Stimulated activated memory B cell treated with anti-CD40 and anti-IgM and Interleukin-4, amounts not matched to agents 10 μg/mL and 1 μg/mL and 100 μg/mL, for 72 hours (primary cell): ENCODE data around the gene LTF.
"Not testable (repeated sequence)": the region's sequence is repeated elsewhere in the genome, so short reads cannot be mapped to it uniquely, and the experiment has no call there.

Source experiments
- ATAC-seq: fragments of 150-1000 bp; cut with Tn5 transposase; 2 replicates; pipeline ENCODE4 v1.10.0; 2021
- H3K27ac Mint-ChIP-seq: one replicate; pipeline ENCODE4 v1.8.0; 2022; ENCODE audit warnings: mild to moderate bottlenecking, mixed read lengths
- H3K27me3 Mint-ChIP-seq: one replicate; pipeline ENCODE4 v1.8.0; 2022; ENCODE audit warnings: mixed read lengths
- H3K36me3 Mint-ChIP-seq: one replicate; pipeline ENCODE4 v1.8.0; 2022; ENCODE audit warnings: mixed read lengths
- H3K4me1 Mint-ChIP-seq: one replicate; pipeline ENCODE4 v1.8.0; 2022; ENCODE audit warnings: mixed read lengths
- H3K4me3 Mint-ChIP-seq: one replicate; pipeline ENCODE4 v1.8.0; 2022; ENCODE audit warnings: mild to moderate bottlenecking, moderate library complexity, mixed read lengths
- H3K9me3 Mint-ChIP-seq: one replicate; pipeline ENCODE4 v1.8.0; 2022; ENCODE audit warnings: mixed read lengths

Gene LTF

GRCh38 chr3:46447228-46447985 is 17.3 kb downstream of the LTF start:
- Mint-ChIP-seq H3K27ac (no peak overlapping the region), H3K27me3 (peaks cover 16% of the 10 kb centered on the region), H3K4me1 (peaks cover 4% of the 10 kb centered on the region), H3K9me3 (no peaks in the 10 kb centered on the region), H3K4me3 (no peak overlapping the region), H3K36me3 (no peaks in the 10 kb centered on the region)
- ATAC-seq = no peak

GRCh38 chr3:46442576-46443530 is 21.9 kb downstream of the LTF start:
- Mint-ChIP-seq H3K4me3 (no peak overlapping the region), H3K27ac (no peak overlapping the region), H3K9me3 (no peaks in the 10 kb centered on the region), H3K36me3 (no peaks in the 10 kb centered on the region), H3K4me1 (peaks cover 33% of the 10 kb centered on the region), H3K27me3 (no peaks in the 10 kb centered on the region)
- ATAC-seq = no peak

- Mint-ChIP-seq H3K36me3 (no peaks in the 10 kb centered on the region), H3K4me1 (peaks cover 33% of the 10 kb centered on the region), H3K4me3 (peak overlapping the region; percentile 42), H3K27me3 (no peaks in the 10 kb centered on the region), H3K9me3 (no peaks in the 10 kb centered on the region), H3K27ac (peak overlapping the region; percentile 77)
- peak; percentile 95 for ATAC-seq
Observed at GRCh38 chr3:46440531-46441294, 24.0 kb downstream of the LTF start.

GRCh38 chr3:46438831-46439230 is 25.9 kb downstream of the LTF start:
- H3K9me3 Mint-ChIP-seq = no peaks in the 10 kb centered on the region
- H3K27ac Mint-ChIP-seq = no peak overlapping the region
- no peak overlapping the region for H3K4me3 Mint-ChIP-seq
- peak; percentile 37 for ATAC-seq
- H3K36me3 Mint-ChIP-seq = no peaks in the 10 kb centered on the region
- no peaks in the 10 kb centered on the region for H3K27me3 Mint-ChIP-seq
- peaks cover 33% of the 10 kb centered on the region for H3K4me1 Mint-ChIP-seq

- no peaks in the 10 kb centered on the region for H3K27me3 Mint-ChIP-seq
- peaks cover 6% of the 10 kb centered on the region for H3K36me3 Mint-ChIP-seq
- peaks cover 11% of the 10 kb centered on the region for H3K4me1 Mint-ChIP-seq
- H3K9me3 Mint-ChIP-seq = peaks cover 10% of the 10 kb centered on the region
- no peak overlapping the region for H3K4me3 Mint-ChIP-seq
- no peak for ATAC-seq
- H3K27ac Mint-ChIP-seq = no peak overlapping the region
Observed at GRCh38 chr3:46435081-46435726, 29.5 kb downstream of the LTF start.

- ATAC-seq = no peak
- Mint-ChIP-seq H3K27ac (no peak overlapping the region), H3K9me3 (peaks cover 10% of the 10 kb centered on the region), H3K4me3 (no peak overlapping the region), H3K27me3 (no peaks in the 10 kb centered on the region), H3K36me3 (peaks cover 6% of the 10 kb centered on the region), H3K4me1 (peaks cover 7% of the 10 kb centered on the region)
Observed at GRCh38 chr3:46433841-46434240, 30.9 kb downstream of the LTF start.

- H3K27ac Mint-ChIP-seq = not testable (repeated sequence)
Observed at GRCh38 chr3:46433118-46433517, 31.6 kb downstream of the LTF start.

GRCh38 chr3:46431905-46432304 is 32.8 kb downstream of the LTF start:
- H3K9me3 Mint-ChIP-seq, H3K27ac Mint-ChIP-seq, H3K4me1 Mint-ChIP-seq, ATAC-seq, H3K4me3 Mint-ChIP-seq, H3K27me3 Mint-ChIP-seq, H3K36me3 Mint-ChIP-seq: not testable (repeated sequence)

More at GRCh38 chr3:46433118-46433517, 31.6 kb downstream of the LTF start:
- not testable (repeated sequence) for H3K36me3 Mint-ChIP-seq, H3K4me1 Mint-ChIP-seq, H3K9me3 Mint-ChIP-seq, H3K27me3 Mint-ChIP-seq, ATAC-seq, H3K4me3 Mint-ChIP-seq

GRCh38 chr3:46430879-46431278 is 33.8 kb downstream of the LTF start:
- not testable (repeated sequence) for H3K27me3 Mint-ChIP-seq, H3K27ac Mint-ChIP-seq, H3K36me3 Mint-ChIP-seq, H3K9me3 Mint-ChIP-seq, H3K4me1 Mint-ChIP-seq, H3K4me3 Mint-ChIP-seq, ATAC-seq

- H3K4me3 Mint-ChIP-seq = no peak overlapping the region
- H3K27ac Mint-ChIP-seq = no peak overlapping the region
Observed at GRCh38 chr3:46429671-46430070, 35.0 kb downstream of the LTF start.

GRCh38 chr3:46429250-46429649 is 35.5 kb downstream of the LTF start:
- H3K4me3 Mint-ChIP-seq = no peak overlapping the region
- H3K27ac Mint-ChIP-seq = no peak overlapping the region
- H3K36me3 Mint-ChIP-seq = peaks cover 6% of the 10 kb centered on the region
- H3K27me3 Mint-ChIP-seq = no peaks in the 10 kb centered on the region
- peaks cover 10% of the 10 kb centered on the region for H3K9me3 Mint-ChIP-seq
- no peaks in the 10 kb centered on the region for H3K4me1 Mint-ChIP-seq
- no peak for ATAC-seq

More at GRCh38 chr3:46429671-46430070, 35.0 kb downstream of the LTF start:
- no peaks in the 10 kb centered on the region for H3K27me3 Mint-ChIP-seq
- H3K4me1 Mint-ChIP-seq = no peaks in the 10 kb centered on the region
- ATAC-seq = no peak
- H3K36me3 Mint-ChIP-seq = peaks cover 6% of the 10 kb centered on the region
- H3K9me3 Mint-ChIP-seq = peaks cover 10% of the 10 kb centered on the region

GRCh38 chr3:46427916-46428833 is 36.5 kb downstream of the LTF start:
- peaks cover 6% of the 10 kb centered on the region for H3K36me3 Mint-ChIP-seq
- no peak for ATAC-seq
- peaks cover 6% of the 10 kb centered on the region for H3K9me3 Mint-ChIP-seq
- H3K27me3 Mint-ChIP-seq = no peaks in the 10 kb centered on the region
- H3K27ac Mint-ChIP-seq = no peak overlapping the region
- no peaks in the 10 kb centered on the region for H3K4me1 Mint-ChIP-seq
- H3K4me3 Mint-ChIP-seq = no peak overlapping the region

GRCh38 chr3:46427404-46427803 is 37.3 kb downstream of the LTF start:
- not testable (repeated sequence) for H3K4me1 Mint-ChIP-seq, H3K27ac Mint-ChIP-seq, ATAC-seq, H3K36me3 Mint-ChIP-seq, H3K4me3 Mint-ChIP-seq, H3K9me3 Mint-ChIP-seq, H3K27me3 Mint-ChIP-seq

GRCh38 chr3:46426476-46426875 is 38.2 kb downstream of the LTF start:
- H3K27me3 Mint-ChIP-seq, H3K4me3 Mint-ChIP-seq, H3K27ac Mint-ChIP-seq, H3K9me3 Mint-ChIP-seq, H3K36me3 Mint-ChIP-seq, ATAC-seq, H3K4me1 Mint-ChIP-seq: not testable (repeated sequence)
